Spleen (tissue), 7 donors: Measurements from ENCODE around the gene C16orf82.

Source experiments
- POLR2A ChIP-seq, 3 donors: fragments of 450-650 bp; IDR thresholded peaks; one replicate each; pipeline ENCODE4 v1.5.1; 2017; ENCODE audit warnings: antibody characterized with exemption in 3 of 3, mild to moderate bottlenecking in 1 of 3
- POLR2AphosphoS5 ChIP-seq, 3 donors: sonication (generic); formaldehyde crosslinking; IDR thresholded peaks; one replicate each; pipeline ENCODE4 v1.5.1; 2017; ENCODE audit warnings: antibody characterized with exemption in 3 of 3
- TF ChIP-seq, protein P1 (sequence below), 11 experiments: fragments of 200-600 bp in 7 of 11; fragments of 450-650 bp in 4 of 11; sonication (generic) in 4 of 11; IDR thresholded peaks in 8 of 11; conservative IDR thresholded peaks in 3 of 11; 1 replicate in 7 of 11; 2 replicates in 4 of 11; pipeline versions ENCODE4 v1.4.0 to v1.8.0; 2016 to 2021; ENCODE audit warnings: antibody characterized with exemption in 11 of 11, inconsistent platforms in 4 of 11, mild to moderate bottlenecking in 1 of 11
- donor health status: DM: no; HTN: no; CAD: no; lungs with moderate emphysema.
- donor health status: DM: no; HTN: no; CAD: no.
- donor health status: DM: no; HTN: no; CAD: no.

DNA sequence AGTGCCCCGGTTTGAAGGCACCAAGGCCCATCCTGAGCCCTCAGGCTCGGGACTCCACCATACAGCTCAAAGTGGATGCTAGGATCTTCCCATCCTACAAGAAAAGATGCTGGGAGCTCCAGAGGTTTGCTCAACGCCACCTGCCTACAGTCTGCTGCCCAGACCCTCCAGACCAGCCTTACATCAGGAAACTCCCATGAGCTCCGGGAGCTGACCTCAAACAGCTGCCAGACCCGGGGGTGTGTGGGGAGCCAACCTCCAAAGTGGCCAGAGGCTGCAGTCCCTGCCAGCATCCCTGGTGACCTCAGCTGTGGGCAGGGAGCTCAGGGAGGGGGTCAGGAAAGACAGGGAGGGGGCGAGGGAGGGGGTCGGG, 43.8 kb downstream of the C16orf82 start:
- TF ChIP-seq, protein P1, sequence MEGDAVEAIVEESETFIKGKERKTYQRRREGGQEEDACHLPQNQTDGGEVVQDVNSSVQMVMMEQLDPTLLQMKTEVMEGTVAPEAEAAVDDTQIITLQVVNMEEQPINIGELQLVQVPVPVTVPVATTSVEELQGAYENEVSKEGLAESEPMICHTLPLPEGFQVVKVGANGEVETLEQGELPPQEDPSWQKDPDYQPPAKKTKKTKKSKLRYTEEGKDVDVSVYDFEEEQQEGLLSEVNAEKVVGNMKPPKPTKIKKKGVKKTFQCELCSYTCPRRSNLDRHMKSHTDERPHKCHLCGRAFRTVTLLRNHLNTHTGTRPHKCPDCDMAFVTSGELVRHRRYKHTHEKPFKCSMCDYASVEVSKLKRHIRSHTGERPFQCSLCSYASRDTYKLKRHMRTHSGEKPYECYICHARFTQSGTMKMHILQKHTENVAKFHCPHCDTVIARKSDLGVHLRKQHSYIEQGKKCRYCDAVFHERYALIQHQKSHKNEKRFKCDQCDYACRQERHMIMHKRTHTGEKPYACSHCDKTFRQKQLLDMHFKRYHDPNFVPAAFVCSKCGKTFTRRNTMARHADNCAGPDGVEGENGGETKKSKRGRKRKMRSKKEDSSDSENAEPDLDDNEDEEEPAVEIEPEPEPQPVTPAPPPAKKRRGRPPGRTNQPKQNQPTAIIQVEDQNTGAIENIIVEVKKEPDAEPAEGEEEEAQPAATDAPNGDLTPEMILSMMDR (IDR thresholded peaks at IDR 0.05 in 8 of 11, conservative IDR thresholded peaks at IDR 0.05 in 3 of 11): no peak
- TF ChIP-seq POLR2A (IDR thresholded peaks at IDR 0.05) (no peak), POLR2AphosphoS5 (IDR thresholded peaks at IDR 0.05) (no peak)
